ENCODE measurements around the gene BBS9.

GRCh38 chr7:33157311-33157710, 27.9 kb downstream of the BBS9 start:
- no peak for TF ChIP-seq BHLHE40 (IDR thresholded peaks at IDR 0.05; ENCODE audit: low read depth, low read length)
- no peak for TF ChIP-seq POLR2A (IDR thresholded peaks at IDR 0.05; ENCODE audit: low read depth, low read length)
- no peak for TF ChIP-seq CTCF (conservative IDR thresholded peaks at IDR 0.05; ENCODE audit: low read depth, low read length)
- no peak for TF ChIP-seq MXI1 (IDR thresholded peaks at IDR 0.05; ENCODE audit: borderline replicate concordance, low read depth, low read length)
- no peak for TF ChIP-seq MAZ (IDR thresholded peaks at IDR 0.05; ENCODE audit: borderline replicate concordance, low read depth, low read length)
- TF ChIP-seq CHD1 (IDR thresholded peaks at IDR 0.05; ENCODE audit: low read depth, low read length): no peak
